GM21737 (cell line): ENCODE data around the gene TSPAN7.

ENCODE experiments used
- ATAC-seq: cut with Tn5 transposase; IDR thresholded peaks from one replicate; pipeline ENCODE4 v1.9.1; 2021; ENCODE audit warnings: mild to moderate bottlenecking, moderate library complexity; ENCODE audit not compliant: unreplicated experiment

The TSPAN7 gene

DNA sequence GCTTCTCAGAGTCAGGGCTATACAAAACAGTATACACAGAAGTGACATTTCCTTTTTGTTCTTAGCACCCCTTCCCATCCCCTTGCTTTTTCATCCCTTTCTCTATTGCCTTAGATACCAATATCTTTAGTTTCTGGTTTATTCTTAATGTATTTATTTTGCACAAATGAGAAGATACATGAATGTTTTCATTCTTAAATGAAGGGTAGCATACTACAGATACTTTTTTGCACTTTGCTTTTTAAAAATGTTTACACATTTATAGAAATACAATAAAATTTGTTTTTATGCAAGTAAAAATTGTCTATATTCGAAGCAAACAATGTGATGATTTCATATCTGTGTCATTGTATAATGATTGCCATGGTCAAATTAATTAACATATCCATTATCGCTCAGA is 33.1 kb downstream of the TSPAN7 start:
- ATAC-seq, result no peak

- no peak for ATAC-seq
Observed at GRCh38 chrX:38595801-38596200, 34.5 kb downstream of the TSPAN7 start.

DNA sequence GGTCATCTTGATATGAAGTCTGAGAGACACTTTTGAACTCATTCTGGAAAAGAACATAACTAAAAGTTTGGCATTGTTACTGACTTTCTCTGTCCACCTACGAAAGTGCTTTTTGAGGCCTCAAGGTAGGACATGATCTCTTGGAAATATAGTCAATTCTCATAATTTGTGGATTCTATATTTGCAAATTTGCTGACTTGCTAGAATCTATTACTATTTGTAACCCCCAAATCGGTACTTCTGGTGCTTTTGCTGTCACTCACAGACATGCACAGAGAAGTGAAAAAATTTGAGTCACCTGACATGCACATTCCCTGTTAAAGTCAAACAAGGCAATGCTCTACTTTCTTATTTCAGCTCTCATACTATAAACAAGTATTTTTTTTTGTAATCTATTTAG is 35.6 kb downstream of the TSPAN7 start:
- no peak for ATAC-seq

GRCh38 chrX:38599796-38600755 is 38.7 kb downstream of the TSPAN7 start:
- ATAC-seq, result no peak

- no peak for ATAC-seq
Observed at GRCh38 chrX:38601866-38602265, 40.5 kb downstream of the TSPAN7 start.

DNA sequence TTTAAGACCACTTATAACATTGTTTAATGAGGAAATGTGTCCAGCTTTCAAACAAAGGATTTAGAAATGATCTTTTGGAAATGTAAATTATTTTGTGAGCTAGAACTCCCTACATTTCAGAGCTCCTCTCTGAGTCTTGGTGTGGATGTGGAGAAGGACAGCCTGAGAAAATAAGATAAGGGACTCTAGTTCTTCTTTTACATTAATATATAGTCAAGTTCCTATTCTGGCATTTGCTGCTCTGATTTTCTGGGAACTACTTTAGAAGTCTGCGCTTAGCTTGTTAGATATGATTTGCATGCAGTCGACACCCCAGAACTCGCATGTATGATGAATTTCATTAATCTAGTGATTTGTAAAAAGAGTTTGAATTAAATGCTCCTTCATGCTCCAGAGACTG is 45.5 kb downstream of the TSPAN7 start:
- no peak for ATAC-seq

GRCh38 chrX:38607976-38608375 is 46.6 kb downstream of the TSPAN7 start:
- no peak for ATAC-seq

GRCh38 chrX:38610849-38611248 is 49.5 kb downstream of the TSPAN7 start:
- ATAC-seq, result no peak

DNA sequence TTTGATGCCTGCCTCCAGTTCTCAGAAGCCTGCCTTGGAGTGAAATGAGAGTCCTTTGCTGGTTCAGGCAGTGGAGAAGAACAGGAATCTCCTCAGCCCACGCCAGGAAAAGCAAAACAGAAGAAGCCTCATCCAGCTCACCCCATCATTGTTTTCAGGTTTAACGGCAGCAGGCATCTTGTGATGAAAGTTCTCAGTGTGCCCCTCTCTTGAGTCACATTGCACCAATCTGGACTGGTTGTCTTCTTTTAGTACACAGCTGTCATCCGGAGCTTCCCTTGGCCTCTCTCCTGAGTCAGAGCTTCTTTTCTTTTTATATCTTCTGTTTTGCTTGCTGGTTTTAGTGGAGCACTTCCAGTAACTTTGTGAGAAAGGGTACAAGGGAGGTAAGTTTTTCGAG is 50.9 kb downstream of the TSPAN7 start:
- ATAC-seq, result no peak

- ATAC-seq, result no peak
Observed at GRCh38 chrX:38614485-38614884, 53.1 kb downstream of the TSPAN7 start.

DNA sequence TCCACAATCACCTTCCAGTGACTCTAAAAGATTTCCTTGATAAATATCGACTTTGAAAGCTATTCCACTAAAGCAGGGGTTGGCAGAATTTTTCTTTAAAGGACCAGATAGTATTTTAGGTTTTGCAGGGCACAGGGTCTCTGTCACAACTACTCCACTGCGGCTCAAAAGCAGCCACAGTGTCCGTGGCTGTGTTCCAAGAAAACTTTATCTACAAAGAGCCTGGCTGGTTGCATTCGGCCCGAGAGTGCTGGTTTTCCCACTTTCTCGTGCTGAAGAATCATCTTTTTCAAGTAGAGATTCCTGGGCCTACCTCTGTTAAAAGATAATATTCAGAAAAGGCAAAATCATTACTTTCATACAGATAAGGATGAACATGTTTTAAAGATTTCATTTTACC is 55.6 kb downstream of the TSPAN7 start:
- ATAC-seq, result no peak

DNA sequence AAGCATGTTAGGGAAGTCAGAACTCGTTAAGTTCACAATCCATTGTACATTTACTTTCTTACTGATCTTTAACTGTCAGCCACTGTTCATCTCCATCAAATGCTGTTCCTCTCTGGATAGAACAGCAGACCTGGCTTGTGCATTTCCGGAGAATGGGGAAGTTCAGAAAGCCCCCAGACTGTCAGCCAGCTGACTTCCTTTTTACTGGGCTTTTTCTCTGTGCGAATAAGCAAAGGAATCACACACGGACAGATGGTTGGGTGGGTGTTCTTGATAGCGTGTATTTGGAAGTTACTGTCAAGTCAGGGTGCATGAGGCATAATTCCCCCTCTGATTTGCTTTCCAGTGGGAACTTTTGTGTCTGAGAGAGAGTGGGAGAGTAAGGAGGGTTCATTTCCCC is 56.8 kb downstream of the TSPAN7 start:
- no peak for ATAC-seq

GRCh38 chrX:38620623-38621022 is 59.3 kb downstream of the TSPAN7 start:
- no peak for ATAC-seq

DNA sequence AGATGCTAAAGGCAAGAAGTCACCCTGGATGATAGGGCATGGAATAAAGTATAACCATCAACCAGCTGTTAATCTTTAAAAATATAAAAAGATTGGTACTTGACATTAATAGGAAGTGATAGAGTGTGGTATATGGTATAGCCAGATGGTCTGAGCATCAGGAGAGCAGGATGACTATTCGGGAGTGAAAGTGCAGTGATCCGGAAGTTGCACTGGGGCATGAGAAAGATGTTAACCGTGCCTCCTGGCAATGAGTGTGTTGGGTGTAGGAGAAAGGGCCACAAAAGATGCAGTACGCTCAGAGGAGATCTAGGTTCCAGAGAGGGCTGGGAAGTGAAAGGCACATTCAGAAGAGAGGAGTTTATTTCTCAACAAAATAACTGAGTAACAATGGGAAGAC is 65.0 kb downstream of the TSPAN7 start:
- no peak for ATAC-seq

DNA sequence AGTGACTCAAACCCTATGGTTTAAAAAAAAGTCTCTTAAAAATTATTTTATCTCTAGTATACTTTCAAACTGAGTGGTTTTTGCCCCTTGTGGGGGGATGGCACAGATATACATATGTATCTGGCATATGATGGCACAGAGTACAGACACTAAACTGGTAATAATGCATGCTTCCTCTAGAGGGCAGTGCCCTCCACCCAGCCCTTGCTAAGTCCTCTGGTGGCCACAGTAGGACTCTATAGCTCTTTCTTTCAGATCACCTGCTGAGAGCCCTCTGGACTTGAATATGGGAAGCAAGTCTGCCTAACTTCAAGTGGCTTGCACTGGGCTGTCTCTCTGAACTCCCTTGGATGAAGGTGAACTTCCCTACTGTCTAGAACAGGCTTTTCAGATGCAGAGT is 66.3 kb downstream of the TSPAN7 start:
- peak; percentile 59 for ATAC-seq

GRCh38 chrX:38628587-38628986 is 67.2 kb downstream of the TSPAN7 start:
- ATAC-seq, result no peak

DNA sequence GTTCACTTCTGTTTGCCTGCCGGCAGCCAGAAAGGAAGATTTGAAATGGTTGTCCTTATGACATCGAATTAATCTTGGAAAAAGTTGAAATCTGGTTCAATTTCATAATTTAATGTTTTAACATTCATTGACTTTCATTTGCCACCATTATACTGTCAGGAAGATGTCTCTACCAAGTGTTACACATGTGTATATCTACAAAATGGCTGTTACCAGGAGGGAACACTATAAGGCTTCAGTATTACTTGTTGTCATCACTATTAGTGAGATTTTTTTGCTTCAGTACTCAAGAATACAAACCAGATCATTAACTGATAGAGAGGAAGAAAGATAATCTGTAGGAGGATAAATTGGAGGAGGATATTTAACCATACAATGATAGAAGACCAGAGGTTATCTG is 71.2 kb downstream of the TSPAN7 start:
- ATAC-seq, result no peak

GRCh38 chrX:38634665-38635064 is 73.3 kb downstream of the TSPAN7 start:
- ATAC-seq, result no peak

GRCh38 chrX:38636949-38637819 is 75.8 kb downstream of the TSPAN7 start:
- no peak for ATAC-seq

DNA sequence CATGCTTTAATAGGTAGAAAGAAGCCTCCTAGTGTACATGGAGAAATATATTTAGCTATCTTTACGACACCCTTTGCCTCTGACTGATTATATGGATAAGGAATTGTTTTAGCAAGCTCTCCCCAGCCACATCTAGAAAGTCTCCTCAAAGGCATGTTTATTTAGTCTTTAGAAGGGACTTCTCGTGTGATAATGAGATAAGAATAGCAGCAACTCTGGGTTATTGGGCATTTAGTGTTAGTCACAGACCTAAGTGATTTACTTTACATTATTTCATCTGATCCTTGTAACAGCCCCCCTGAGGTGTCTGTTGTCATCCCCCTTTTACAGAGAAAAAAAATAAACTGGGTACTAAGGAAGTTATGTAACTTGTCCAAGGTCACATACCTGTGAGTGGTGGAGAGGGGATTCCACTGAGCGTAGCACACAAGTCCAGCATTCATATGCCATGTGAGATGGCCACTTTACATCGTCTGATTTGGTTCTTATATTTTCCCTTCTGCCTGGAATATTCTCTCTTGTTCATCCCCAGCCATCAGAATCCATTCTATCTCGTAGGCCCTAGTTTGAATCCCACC is 77.7 kb downstream of the TSPAN7 start:
- ATAC-seq, result no peak

- no peak for ATAC-seq
Observed at GRCh38 chrX:38639730-38640129, 78.4 kb downstream of the TSPAN7 start.
